HepG2 (cell line): ENCODE measurements around the gene SOX13. TPM values are rescaled to one million over a fixed set of nuclear protein-coding genes. Genes with fewer than 3 reads are reported as not detected.

ENCODE experiments used
- ATAC-seq: fragments of 200-7000 bp; cut with Tn5 transposase; 3 replicates; pipeline ENCODE4 v1.9.1; 2020; ENCODE audit warnings: mild to moderate bottlenecking, moderate library complexity
- BruUV-seq: library from RNA; stranded (reverse); fragments of 400-500 nt; replicated peaks from 2 replicates; lab custom pipeline; 2021; lab: Mats Ljungman, UMichigan
- CTCF ChIA-PET: fragments of 300-600 bp; formaldehyde crosslinking; extraction: SDS; loops from one replicate; lab custom pipeline; 2021; ENCODE audit warnings: low total read pairs, inconsistent platforms, low intra/inter-chr PET ratio; lab: Yijun Ruan, JAX
- POLR2A ChIA-PET: fragments of 350-600 bp; sonication (Branson Sonifier 250); formaldehyde crosslinking; loops from one replicate; lab custom pipeline; 2020; ENCODE audit warnings: antibody characterized with exemption, inconsistent platforms; lab: Yijun Ruan, JAX
- DNase-seq: peaks from one replicate; pipeline ENCODE4 v3.0.0-alpha.2; 2015; ENCODE audit warnings: low spot score
- FAIRE-seq: peaks from 3 replicates; lab custom pipeline; 2011; peaks lifted over from hg19 to GRCh38; lab: Jason Lieb, UNC
- H2AFZ ChIP-seq: one replicate; pipeline ENCODE4 v1.6.1; 2011; ENCODE audit warnings: low read length, inconsistent platforms
- H3K27ac ChIP-seq: fragments of 300-600 bp; 3 replicates; pipeline ENCODE4 v1.8.0; 2011; ENCODE audit warnings: mixed run types, mild to moderate bottlenecking, mixed read lengths, low read length, inconsistent platforms; ENCODE audit not compliant: insufficient read depth; ENCODE audit errors: extremely low read length
- H3K27me3 ChIP-seq, 2 experiments: fragments of 200-600 bp in 1 of 2; 2 replicates in 1 of 2; 3 replicates in 1 of 2; pipeline versions ENCODE4 v1.6.0 to v1.8.0; 2011; ENCODE audit warnings: low read length in 2 of 2, mild to moderate bottlenecking in 2 of 2, moderate library complexity in 2 of 2, inconsistent platforms in 1 of 2; ENCODE audit not compliant: insufficient read depth in 2 of 2, control insufficient read depth in 1 of 2
- H3K36me3 ChIP-seq, 2 experiments: fragments of 200-600 bp in 1 of 2; replicated peaks in 1 of 2; 2 replicates in 1 of 2; 3 replicates in 1 of 2; pipeline versions ENCODE4 v1.5.1 to v1.8.0; 2011; ENCODE audit warnings: low read length in 2 of 2, inconsistent platforms in 1 of 2; ENCODE audit not compliant: insufficient read depth in 2 of 2, control insufficient read depth in 1 of 2
- H3K4me1 ChIP-seq: 2 replicates; pipeline ENCODE4 v1.5.1; 2012; ENCODE audit warnings: low read length, inconsistent platforms; ENCODE audit not compliant: insufficient read depth
- H3K4me2 ChIP-seq: 2 replicates; pipeline ENCODE4 v1.6.0; 2011; ENCODE audit warnings: low read depth, low read length, inconsistent platforms
- H3K4me3 ChIP-seq, 3 experiments: fragments of 200-600 bp in 1 of 3; sonication (generic), shearing (Covaris generic) in 1 of 3; replicated peaks in 1 of 3; 2 replicates each; pipeline ENCODE4 v1.5.1; 2011 to 2016; ENCODE audit warnings: low read length in 3 of 3, inconsistent platforms in 2 of 3, low read depth in 2 of 3, mild to moderate bottlenecking in 2 of 3, control low read depth in 1 of 3, mixed read lengths in 1 of 3; ENCODE audit not compliant: insufficient read depth in 1 of 3
- H3K79me2 ChIP-seq: one replicate; pipeline ENCODE4 v1.6.1; 2011; ENCODE audit warnings: low read length, inconsistent platforms; ENCODE audit not compliant: insufficient read depth
- H3K9ac ChIP-seq: 2 replicates; pipeline ENCODE4 v1.6.0; 2011; ENCODE audit warnings: mild to moderate bottlenecking, low read depth, low read length, inconsistent platforms; ENCODE audit not compliant: insufficient read depth
- H3K9me3 ChIP-seq: 2 replicates; pipeline ENCODE4 v1.5.1; 2012; ENCODE audit warnings: mild to moderate bottlenecking, low read length
- H4K20me1 ChIP-seq: 2 replicates; pipeline ENCODE4 v1.6.0; 2011; ENCODE audit warnings: inconsistent platforms, mild to moderate bottlenecking, low read length, moderate library complexity; ENCODE audit not compliant: insufficient read depth
- EZH2 ChIP-seq: conservative IDR thresholded peaks from 2 replicates; pipeline ENCODE4 v1.6.1; 2012; ENCODE audit warnings: mild to moderate bottlenecking, low read depth, low read length, moderate library complexity
- HNRNPH1 ChIP-seq: fragments of 200-400 bp; formaldehyde crosslinking; optimal IDR thresholded peaks from 2 replicates; pipeline ENCODE3; 2017; ENCODE audit warnings: mild to moderate bottlenecking, low read depth, low read length
- KDM6A ChIP-seq: IDR thresholded peaks from 2 replicates; pipeline ENCODE4 v1.6.1; 2016; ENCODE audit warnings: low read depth
- RFX1 ChIP-seq: fragments of 450-650 bp; IDR thresholded peaks from 2 replicates; pipeline ENCODE4 v1.6.1; 2017
- ZFAT ChIP-seq: sonication (generic); formaldehyde crosslinking; conservative IDR thresholded peaks from 2 replicates; pipeline ENCODE4 v1.8.1; 2023; ENCODE audit warnings: missing genetic modification reagents, inconsistent platforms
- ZNF136 ChIP-seq: sonication (generic); formaldehyde crosslinking; IDR thresholded peaks from 2 replicates; pipeline ENCODE4 v1.8.1; 2022; ENCODE audit warnings: low read depth, mild to moderate bottlenecking, moderate library complexity, missing genetic modification reagents
- ZNF264 ChIP-seq: sonication (generic); formaldehyde crosslinking; IDR thresholded peaks from 2 replicates; pipeline ENCODE4 v1.4.0; 2020; ENCODE audit warnings: missing genetic modification reagents
- ZNF660 ChIP-seq: sonication (generic); formaldehyde crosslinking; IDR thresholded peaks from 2 replicates; pipeline ENCODE4 v1.5.1; 2020; ENCODE audit warnings: mild to moderate bottlenecking, low read depth, missing genetic modification reagents, borderline replicate concordance
- ZNF724P ChIP-seq: sonication (generic); formaldehyde crosslinking; IDR thresholded peaks from 2 replicates; pipeline ENCODE4 v1.8.0; 2022; ENCODE audit warnings: missing genetic modification reagents, borderline replicate concordance
- WGBS: methylation state at CpG from one replicate; pipeline ENCODE4 v1.1.6; 2017; ENCODE audit warnings: low lambda C conversion rate; 5-methylcytosine and 5-hydroxymethylcytosine counted together
- in situ Hi-C: cut with HindIII; loops from 2 replicates; pipeline ENCODE4 v1.10.0; 2017; ENCODE audit warnings: low pct_unique_long_range_greater_than_20kb; ENCODE audit not compliant: extremely low pct_ligation_motif_present
- intact Hi-C: fragments of 100-400 bp; cut with micrococcal nuclease; formaldehyde crosslinking; loops from one replicate; pipeline ENCODE4 v1.10.0; 2022; ENCODE audit not compliant: unreplicated experiment
- polyA plus RNA-seq, 8 experiments: library from polyadenylated mRNA; depleted of rRNA in 3 of 8; stranded (reverse) in 7 of 8; unstranded in 1 of 8; fragments of >200 nt; fragmentation: Illumina TruSeq in 4 of 8; extraction: Trizol in 4 of 8; gene quantifications; 2 replicates each; pipeline versions ENCODE4 v1.2.1 to v1.2.3, GENCODE V29; 2011 to 2016; ENCODE audit warnings: low read depth in 4 of 8, missing spikeins in 1 of 8, mixed read lengths in 1 of 8; ENCODE audit not compliant: insufficient read depth in 1 of 8
- total RNA-seq, 5 experiments: library from RNA; depleted of rRNA; stranded (reverse); fragments of >200 nt; fragmentation: Illumina TruSeq; extraction: Trizol; gene quantifications; 2 replicates each; pipeline ENCODE4 v1.2.3, GENCODE V29; 2016; ENCODE audit warnings: low read depth in 1 of 5
- TF ChIP-seq, protein P1 (sequence below): sonication (generic); formaldehyde crosslinking; IDR thresholded peaks from 2 replicates; pipeline ENCODE4 v1.4.0; 2020; ENCODE audit warnings: missing genetic modification reagents, borderline replicate concordance
- TF ChIP-seq, protein P2 (sequence below): sonication (generic); formaldehyde crosslinking; IDR thresholded peaks from 2 replicates; pipeline ENCODE4 v1.4.0; 2020; ENCODE audit warnings: missing genetic modification reagents
- TF ChIP-seq, protein P3 (sequence below): sonication (generic); formaldehyde crosslinking; IDR thresholded peaks from 2 replicates; pipeline ENCODE4 v1.4.0; 2020; ENCODE audit warnings: missing genetic modification reagents, borderline replicate concordance
- TF ChIP-seq, protein P4 (sequence below): sonication (generic); formaldehyde crosslinking; IDR thresholded peaks from 2 replicates; pipeline ENCODE4 v1.4.0; 2020; ENCODE audit warnings: mild to moderate bottlenecking, missing genetic modification reagents
- TF ChIP-seq, protein P5 (sequence below): sonication (generic); formaldehyde crosslinking; IDR thresholded peaks from 2 replicates; pipeline ENCODE4 v1.4.0; 2020; ENCODE audit warnings: mild to moderate bottlenecking, missing genetic modification reagents

The SOX13 gene
- total and polyA plus RNA-seq, 2 of the 13 experiments (the other 11 are each of a cell fraction or from before 2014, with no cell fraction given): 13.3 to 15.8 TPM

DNA sequence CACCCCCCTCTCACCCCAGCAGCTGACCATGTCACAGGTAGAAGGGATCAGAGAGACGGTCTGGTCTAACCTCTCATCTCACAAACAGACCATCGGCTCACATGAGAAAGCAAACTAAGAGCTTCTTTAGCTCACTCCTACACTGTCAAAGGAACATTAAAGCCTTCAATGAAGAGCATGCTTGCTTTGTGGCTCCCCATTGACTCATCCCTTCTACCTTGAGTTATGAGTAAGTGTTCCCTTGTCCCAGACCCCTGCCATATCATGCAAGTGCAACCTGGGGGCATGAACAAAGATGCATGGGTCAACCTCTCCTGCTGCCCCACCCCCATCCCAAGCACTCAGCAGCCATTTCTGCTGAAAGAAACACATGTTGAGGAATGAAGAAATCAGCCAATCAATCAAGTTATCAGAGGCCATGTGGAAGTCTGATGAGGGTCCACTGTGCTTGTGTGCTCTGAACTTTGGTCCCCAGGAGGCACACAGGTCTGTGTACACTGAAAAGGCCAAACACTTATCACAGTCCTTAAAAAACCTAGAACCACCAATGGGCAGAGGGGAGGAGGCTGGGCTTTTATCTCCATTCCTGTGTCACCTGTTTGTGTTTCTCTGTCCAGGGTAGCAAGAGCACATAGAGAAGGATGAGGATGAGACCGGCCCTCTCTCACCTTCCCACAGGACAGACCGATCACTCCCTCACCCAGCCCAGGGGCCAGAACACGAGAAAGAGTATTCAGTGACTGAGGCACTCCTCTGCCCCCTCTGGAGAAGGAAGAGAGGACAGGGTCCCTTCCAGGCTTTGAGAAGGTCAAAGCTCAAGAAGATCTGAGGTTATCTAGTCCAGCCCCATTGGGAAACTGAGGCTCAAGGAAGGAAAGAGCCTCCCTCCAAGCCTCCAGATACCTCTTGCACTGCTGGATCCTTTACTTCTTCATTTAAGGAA, 69.4 kb downstream of the SOX13 start:
- H3K36me3 ChIP-seq: peaks cover 0 to 6% of the 10 kb centered on the region in 2 experiments; a peak in 1 of 5 replicates
- peak; percentile 64 for DNase-seq
- no peak overlapping the region for H3K4me3 ChIP-seq
- no peaks in the 10 kb centered on the region for H3K27me3 ChIP-seq
- peak; percentile 33 for ATAC-seq
- H3K4me1 ChIP-seq: peaks cover 59% of the 10 kb centered on the region
- H4K20me1 ChIP-seq: no peaks in the 10 kb centered on the region
- peak overlapping the region; percentile 57 for H3K4me2 ChIP-seq
- 45% methylated on average over 5 of the region's 5 CpGs for WGBS
- intact Hi-C loops (loop anchor here (10.0 kb wide), 1 partner anchor 362 kb away; no protein-coding TSS in a partner anchor), in situ Hi-C loops (no loop called here)
- H3K27ac ChIP-seq: peak overlapping the region; percentile 68
- no TSS peak for BruUV-seq
- ChIA-PET CTCF (no interaction called here), POLR2A (interaction anchor here (1.2 to 2.2 kb wide), 2 partner anchors 9 to 72 kb away, joined by 3 to 8 read pairs; partner anchors contain the start of genes ETNK2 and GOLT1A)
- H3K9me3 ChIP-seq: no peaks in the 10 kb centered on the region
- H3K9ac ChIP-seq: no peak overlapping the region
- no peak overlapping the region for H2AFZ ChIP-seq
- H3K79me2 ChIP-seq: no peaks in the 10 kb centered on the region
- FAIRE-seq: peak; percentile 81
- TF ChIP-seq, protein P1, sequence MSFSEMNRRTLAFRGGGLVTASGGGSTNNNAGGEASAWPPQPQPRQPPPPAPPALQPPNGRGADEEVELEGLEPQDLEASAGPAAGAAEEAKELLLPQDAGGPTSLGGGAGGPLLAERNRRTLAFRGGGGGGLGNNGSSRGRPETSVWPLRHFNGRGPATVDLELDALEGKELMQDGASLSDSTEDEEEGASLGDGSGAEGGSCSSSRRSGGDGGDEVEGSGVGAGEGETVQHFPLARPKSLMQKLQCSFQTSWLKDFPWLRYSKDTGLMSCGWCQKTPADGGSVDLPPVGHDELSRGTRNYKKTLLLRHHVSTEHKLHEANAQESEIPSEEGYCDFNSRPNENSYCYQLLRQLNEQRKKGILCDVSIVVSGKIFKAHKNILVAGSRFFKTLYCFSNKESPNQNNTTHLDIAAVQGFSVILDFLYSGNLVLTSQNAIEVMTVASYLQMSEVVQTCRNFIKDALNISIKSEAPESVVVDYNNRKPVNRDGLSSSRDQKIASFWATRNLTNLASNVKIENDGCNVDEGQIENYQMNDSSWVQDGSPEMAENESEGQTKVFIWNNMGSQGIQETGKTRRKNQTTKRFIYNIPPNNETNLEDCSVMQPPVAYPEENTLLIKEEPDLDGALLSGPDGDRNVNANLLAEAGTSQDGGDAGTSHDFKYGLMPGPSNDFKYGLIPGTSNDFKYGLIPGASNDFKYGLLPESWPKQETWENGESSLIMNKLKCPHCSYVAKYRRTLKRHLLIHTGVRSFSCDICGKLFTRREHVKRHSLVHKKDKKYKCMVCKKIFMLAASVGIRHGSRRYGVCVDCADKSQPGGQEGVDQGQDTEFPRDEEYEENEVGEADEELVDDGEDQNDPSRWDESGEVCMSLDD (CRISPR knock-in tag): no peak
- TF ChIP-seq ZNF660 (CRISPR knock-in tag) (no peak), RFX1 (no peak), ZNF136 (no peak), EZH2 (no peak), HNRNPH1 (no peak), ZNF264 (CRISPR knock-in tag) (no peak), ZNF724P (no peak), ZFAT (CRISPR knock-in tag) (no peak), KDM6A (peak; percentile 56; the same call in 1 of the 2 replicates)
- TF ChIP-seq, protein P2, sequence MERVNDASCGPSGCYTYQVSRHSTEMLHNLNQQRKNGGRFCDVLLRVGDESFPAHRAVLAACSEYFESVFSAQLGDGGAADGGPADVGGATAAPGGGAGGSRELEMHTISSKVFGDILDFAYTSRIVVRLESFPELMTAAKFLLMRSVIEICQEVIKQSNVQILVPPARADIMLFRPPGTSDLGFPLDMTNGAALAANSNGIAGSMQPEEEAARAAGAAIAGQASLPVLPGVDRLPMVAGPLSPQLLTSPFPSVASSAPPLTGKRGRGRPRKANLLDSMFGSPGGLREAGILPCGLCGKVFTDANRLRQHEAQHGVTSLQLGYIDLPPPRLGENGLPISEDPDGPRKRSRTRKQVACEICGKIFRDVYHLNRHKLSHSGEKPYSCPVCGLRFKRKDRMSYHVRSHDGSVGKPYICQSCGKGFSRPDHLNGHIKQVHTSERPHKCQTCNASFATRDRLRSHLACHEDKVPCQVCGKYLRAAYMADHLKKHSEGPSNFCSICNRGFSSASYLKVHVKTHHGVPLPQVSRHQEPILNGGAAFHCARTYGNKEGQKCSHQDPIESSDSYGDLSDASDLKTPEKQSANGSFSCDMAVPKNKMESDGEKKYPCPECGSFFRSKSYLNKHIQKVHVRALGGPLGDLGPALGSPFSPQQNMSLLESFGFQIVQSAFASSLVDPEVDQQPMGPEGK (CRISPR knock-in tag): 0 out of 2 replicates have a peak, but pooled peaks have one; percentile 20
- TF ChIP-seq, protein P3, sequence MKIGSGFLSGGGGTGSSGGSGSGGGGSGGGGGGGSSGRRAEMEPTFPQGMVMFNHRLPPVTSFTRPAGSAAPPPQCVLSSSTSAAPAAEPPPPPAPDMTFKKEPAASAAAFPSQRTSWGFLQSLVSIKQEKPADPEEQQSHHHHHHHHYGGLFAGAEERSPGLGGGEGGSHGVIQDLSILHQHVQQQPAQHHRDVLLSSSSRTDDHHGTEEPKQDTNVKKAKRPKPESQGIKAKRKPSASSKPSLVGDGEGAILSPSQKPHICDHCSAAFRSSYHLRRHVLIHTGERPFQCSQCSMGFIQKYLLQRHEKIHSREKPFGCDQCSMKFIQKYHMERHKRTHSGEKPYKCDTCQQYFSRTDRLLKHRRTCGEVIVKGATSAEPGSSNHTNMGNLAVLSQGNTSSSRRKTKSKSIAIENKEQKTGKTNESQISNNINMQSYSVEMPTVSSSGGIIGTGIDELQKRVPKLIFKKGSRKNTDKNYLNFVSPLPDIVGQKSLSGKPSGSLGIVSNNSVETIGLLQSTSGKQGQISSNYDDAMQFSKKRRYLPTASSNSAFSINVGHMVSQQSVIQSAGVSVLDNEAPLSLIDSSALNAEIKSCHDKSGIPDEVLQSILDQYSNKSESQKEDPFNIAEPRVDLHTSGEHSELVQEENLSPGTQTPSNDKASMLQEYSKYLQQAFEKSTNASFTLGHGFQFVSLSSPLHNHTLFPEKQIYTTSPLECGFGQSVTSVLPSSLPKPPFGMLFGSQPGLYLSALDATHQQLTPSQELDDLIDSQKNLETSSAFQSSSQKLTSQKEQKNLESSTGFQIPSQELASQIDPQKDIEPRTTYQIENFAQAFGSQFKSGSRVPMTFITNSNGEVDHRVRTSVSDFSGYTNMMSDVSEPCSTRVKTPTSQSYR (CRISPR knock-in tag): peak; percentile 87
- TF ChIP-seq, protein P4, sequence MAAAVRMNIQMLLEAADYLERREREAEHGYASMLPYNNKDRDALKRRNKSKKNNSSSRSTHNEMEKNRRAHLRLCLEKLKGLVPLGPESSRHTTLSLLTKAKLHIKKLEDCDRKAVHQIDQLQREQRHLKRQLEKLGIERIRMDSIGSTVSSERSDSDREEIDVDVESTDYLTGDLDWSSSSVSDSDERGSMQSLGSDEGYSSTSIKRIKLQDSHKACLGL: no peak
- TF ChIP-seq, protein P5, sequence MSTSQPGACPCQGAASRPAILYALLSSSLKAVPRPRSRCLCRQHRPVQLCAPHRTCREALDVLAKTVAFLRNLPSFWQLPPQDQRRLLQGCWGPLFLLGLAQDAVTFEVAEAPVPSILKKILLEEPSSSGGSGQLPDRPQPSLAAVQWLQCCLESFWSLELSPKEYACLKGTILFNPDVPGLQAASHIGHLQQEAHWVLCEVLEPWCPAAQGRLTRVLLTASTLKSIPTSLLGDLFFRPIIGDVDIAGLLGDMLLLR: no peak
